Measurements from ENCODE around the gene KAT8. TPM values are rescaled to one million over a fixed set of nuclear protein-coding genes. Genes with fewer than 3 reads are reported as not detected.

The KAT8 gene
- total RNA-seq, 1 experiment from 2014 or later = 45.2 TPM

Other genes with a start within 250 kb of the KAT8 start
- 52.8 and 58.5 TPM in 2 replicates for gene BCL7C, start 223.6 kb upstream of the KAT8 start, total RNA-seq (2014; rRNA removed; shearing (Covaris generic))
- gene CTF1, start 221.1 kb upstream of the KAT8 start, total RNA-seq (2014; rRNA removed; shearing (Covaris generic)) = 1.3 and 3.5 TPM in 2 replicates
- 7.1 and 8.9 TPM in 2 replicates for gene FBXL19, start 194.1 kb upstream of the KAT8 start, total RNA-seq (2014; rRNA removed; shearing (Covaris generic))
- 8.7 and 9.1 TPM in 2 replicates for gene ORAI3, start 168.6 kb upstream of the KAT8 start, total RNA-seq (2014; rRNA removed; shearing (Covaris generic))
- gene SETD1A, start 159.9 kb upstream of the KAT8 start, total RNA-seq (2014; rRNA removed; shearing (Covaris generic)) = 0.60 and 2.2 TPM in 2 replicates
- 4.1 and 7.8 TPM in 2 replicates for gene HSD3B7, start 132.5 kb upstream of the KAT8 start, total RNA-seq (2014; rRNA removed; shearing (Covaris generic))
- gene STX1B, start 107.0 kb upstream of the KAT8 start, total RNA-seq (2014; rRNA removed; shearing (Covaris generic)) = 0.05 and 0.06 TPM in 2 replicates
- 5.2 and 11.8 TPM in 2 replicates for gene STX4, start 84.1 kb upstream of the KAT8 start, total RNA-seq (2014; rRNA removed; shearing (Covaris generic))
- gene ZNF668, start 43.4 kb upstream of the KAT8 start, total RNA-seq (2014; rRNA removed; shearing (Covaris generic)) = 13.2 and 16.0 TPM in 2 replicates
- gene ZNF646, start 43.2 kb upstream of the KAT8 start, total RNA-seq (2014; rRNA removed; shearing (Covaris generic)) = 6.7 and 13.3 TPM in 2 replicates
- 1.9 and 2.6 TPM in 2 replicates for gene PRSS53, start 28.7 kb upstream of the KAT8 start, total RNA-seq (2014; rRNA removed; shearing (Covaris generic))
- gene VKORC1, start 22.9 kb upstream of the KAT8 start, total RNA-seq (2014; rRNA removed; shearing (Covaris generic)) = 119 and 140 TPM in 2 replicates
- gene BCKDK, start 9.3 kb upstream of the KAT8 start, total RNA-seq (2014; rRNA removed; shearing (Covaris generic)) = 19.1 and 20.8 TPM in 2 replicates
- not detected in 2 replicates for gene PRSS8, start 18.1 kb downstream of the KAT8 start, total RNA-seq (2014; rRNA removed; shearing (Covaris generic))
- gene PRSS36, start 32.4 kb downstream of the KAT8 start, total RNA-seq (2014; rRNA removed; shearing (Covaris generic)) = 0.18 and 0.38 TPM in 2 replicates
- gene FUS, start 62.5 kb downstream of the KAT8 start, total RNA-seq (2014; rRNA removed; shearing (Covaris generic)) = 32.0 and 37.5 TPM in 2 replicates
- 15.4 and 21.6 TPM in 2 replicates for gene PYCARD, start 85.1 kb downstream of the KAT8 start, total RNA-seq (2014; rRNA removed; shearing (Covaris generic))
- not detected in 2 replicates for gene TRIM72, start 96.5 kb downstream of the KAT8 start, total RNA-seq (2014; rRNA removed; shearing (Covaris generic))
- not detected in 2 replicates for gene PYDC1, start 99.5 kb downstream of the KAT8 start, total RNA-seq (2014; rRNA removed; shearing (Covaris generic))
- gene ITGAM, start 142.3 kb downstream of the KAT8 start, total RNA-seq (2014; rRNA removed; shearing (Covaris generic)) = 0.05 TPM in 1 of 2 replicates, not detected in the other
- 0.09 TPM in 1 of 2 replicates, not detected in the other for gene ITGAX, start 237.5 kb downstream of the KAT8 start, total RNA-seq (2014; rRNA removed; shearing (Covaris generic))